ENCODE data around the gene NHP2.

GRCh38 chr5:178115136-178115813 lies 38.4 kb downstream of the NHP2 start:
- no peak for TF ChIP-seq CTCF (IDR thresholded peaks at IDR 0.05)
- no peak for TF ChIP-seq POLR2A (IDR thresholded peaks at IDR 0.05)

Measured in Peyer's patch (tissue), 4 donors.